ENCODE measurements around the gene C19orf44. TPM values are rescaled to one million over a fixed set of nuclear protein-coding genes. Genes with fewer than 3 reads are reported as not detected.

The C19orf44 gene
- total and polyA plus RNA-seq, 12 donors = 1.6 to 4.1 (median 3.1) TPM

DNA sequence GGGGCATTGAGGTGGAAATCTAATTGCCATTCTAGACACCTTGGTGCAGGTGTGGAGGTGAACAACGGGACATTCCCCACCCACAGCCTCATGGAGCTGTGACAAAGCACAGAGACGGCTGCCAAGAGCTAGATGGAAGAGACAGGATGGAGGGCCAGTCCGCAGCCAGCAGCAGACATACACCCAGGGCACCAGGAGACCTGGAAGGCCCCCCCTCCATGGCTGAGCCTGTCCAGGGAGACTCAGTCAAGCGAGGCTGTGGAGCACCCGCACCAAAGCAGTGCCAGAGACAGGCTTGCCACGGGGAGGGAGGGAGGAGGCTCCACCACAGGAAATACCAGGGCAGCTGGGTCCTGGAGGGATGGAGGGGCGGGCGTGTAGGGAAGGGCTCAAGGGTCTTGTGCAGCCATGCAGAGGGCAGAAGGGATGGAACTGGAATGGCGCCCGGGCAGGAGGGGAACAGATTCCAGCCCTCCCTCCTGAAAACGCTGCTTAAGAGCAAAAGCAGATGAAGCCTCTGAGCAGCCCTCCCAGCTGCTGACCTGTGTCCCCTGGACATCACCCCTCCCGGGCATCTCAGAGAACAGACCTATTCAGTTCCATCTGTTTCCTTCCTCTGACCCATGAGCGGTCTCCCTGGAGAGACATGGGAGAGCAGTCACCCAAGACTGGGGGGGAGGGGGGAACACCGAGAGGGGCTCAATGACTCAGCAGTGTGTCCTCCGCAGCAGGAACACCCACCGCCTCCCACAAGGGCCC, 38.8 kb upstream of the C19orf44 start:
- H3K9me3 ChIP-seq = no peaks in the 10 kb centered on the region
- TF ChIP-seq, protein P1, sequence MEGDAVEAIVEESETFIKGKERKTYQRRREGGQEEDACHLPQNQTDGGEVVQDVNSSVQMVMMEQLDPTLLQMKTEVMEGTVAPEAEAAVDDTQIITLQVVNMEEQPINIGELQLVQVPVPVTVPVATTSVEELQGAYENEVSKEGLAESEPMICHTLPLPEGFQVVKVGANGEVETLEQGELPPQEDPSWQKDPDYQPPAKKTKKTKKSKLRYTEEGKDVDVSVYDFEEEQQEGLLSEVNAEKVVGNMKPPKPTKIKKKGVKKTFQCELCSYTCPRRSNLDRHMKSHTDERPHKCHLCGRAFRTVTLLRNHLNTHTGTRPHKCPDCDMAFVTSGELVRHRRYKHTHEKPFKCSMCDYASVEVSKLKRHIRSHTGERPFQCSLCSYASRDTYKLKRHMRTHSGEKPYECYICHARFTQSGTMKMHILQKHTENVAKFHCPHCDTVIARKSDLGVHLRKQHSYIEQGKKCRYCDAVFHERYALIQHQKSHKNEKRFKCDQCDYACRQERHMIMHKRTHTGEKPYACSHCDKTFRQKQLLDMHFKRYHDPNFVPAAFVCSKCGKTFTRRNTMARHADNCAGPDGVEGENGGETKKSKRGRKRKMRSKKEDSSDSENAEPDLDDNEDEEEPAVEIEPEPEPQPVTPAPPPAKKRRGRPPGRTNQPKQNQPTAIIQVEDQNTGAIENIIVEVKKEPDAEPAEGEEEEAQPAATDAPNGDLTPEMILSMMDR (IDR thresholded peaks at IDR 0.05) = no peak
- intact Hi-C loops (cut with DNase I) = no loop called here
- H3K4me1 ChIP-seq = peaks cover 28 to 99% (median 76%) of the 10 kb centered on the region in 9 donors
- ATAC-seq (peak; percentile 22 to 58 (median 42)), DNase-seq (peak; percentile 38 to 66)
- H3K27me3 ChIP-seq = no peaks in the 10 kb centered on the region
- peak overlapping the region; percentile 66 to 90 (median 72) for H3K27ac ChIP-seq
- 7 to 13% methylated on average over 15 to 16 of the region's 16 CpGs for WGBS, 2 donors
- peak overlapping the region in 6 of 10 donors; percentile 10 to 24 (median 18) for H3K4me3 ChIP-seq
- H3K36me3 ChIP-seq = no peaks in the 10 kb centered on the region

DNA sequence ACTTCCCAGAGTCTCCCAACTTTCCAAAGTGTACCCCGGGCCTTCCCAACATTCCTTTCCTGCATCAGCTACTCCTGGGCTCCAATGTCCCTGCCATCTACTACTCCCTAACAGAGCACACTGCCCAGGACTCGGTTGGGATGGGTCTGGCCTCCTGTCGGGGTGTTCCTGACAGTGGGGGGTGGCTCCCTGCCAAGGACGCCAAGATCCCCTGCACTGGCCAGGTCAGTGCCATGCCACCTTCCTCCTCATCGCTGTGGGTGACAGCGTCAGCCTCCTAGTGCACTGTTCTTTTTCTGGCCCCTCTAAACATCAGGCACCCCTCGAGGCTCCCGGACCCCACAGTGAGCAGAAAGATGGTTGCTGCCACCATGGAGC, 38.3 kb upstream of the C19orf44 start:
- H3K27ac ChIP-seq = peak overlapping the region; percentile 66 to 90 (median 72)
- 35 to 37% methylated on average over 8 of the region's 8 CpGs for WGBS, 2 donors
- TF ChIP-seq, protein P1 (IDR thresholded peaks at IDR 0.05) = no peak
- intact Hi-C loops (cut with DNase I) = no loop called here
- DNase-seq (peak in 1 of 2 donors; percentile 50), ATAC-seq (peak in 7 of 8 donors; percentile 3 to 69 (median 16))
- peak overlapping the region in 1 of 10 donors; percentile 10 for H3K4me3 ChIP-seq
- no peaks in the 10 kb centered on the region for H3K27me3 ChIP-seq
- H3K9me3 ChIP-seq = no peaks in the 10 kb centered on the region
- H3K4me1 ChIP-seq = peaks cover 31 to 99% (median 82%) of the 10 kb centered on the region in 9 donors
- no peaks in the 10 kb centered on the region for H3K36me3 ChIP-seq

DNA sequence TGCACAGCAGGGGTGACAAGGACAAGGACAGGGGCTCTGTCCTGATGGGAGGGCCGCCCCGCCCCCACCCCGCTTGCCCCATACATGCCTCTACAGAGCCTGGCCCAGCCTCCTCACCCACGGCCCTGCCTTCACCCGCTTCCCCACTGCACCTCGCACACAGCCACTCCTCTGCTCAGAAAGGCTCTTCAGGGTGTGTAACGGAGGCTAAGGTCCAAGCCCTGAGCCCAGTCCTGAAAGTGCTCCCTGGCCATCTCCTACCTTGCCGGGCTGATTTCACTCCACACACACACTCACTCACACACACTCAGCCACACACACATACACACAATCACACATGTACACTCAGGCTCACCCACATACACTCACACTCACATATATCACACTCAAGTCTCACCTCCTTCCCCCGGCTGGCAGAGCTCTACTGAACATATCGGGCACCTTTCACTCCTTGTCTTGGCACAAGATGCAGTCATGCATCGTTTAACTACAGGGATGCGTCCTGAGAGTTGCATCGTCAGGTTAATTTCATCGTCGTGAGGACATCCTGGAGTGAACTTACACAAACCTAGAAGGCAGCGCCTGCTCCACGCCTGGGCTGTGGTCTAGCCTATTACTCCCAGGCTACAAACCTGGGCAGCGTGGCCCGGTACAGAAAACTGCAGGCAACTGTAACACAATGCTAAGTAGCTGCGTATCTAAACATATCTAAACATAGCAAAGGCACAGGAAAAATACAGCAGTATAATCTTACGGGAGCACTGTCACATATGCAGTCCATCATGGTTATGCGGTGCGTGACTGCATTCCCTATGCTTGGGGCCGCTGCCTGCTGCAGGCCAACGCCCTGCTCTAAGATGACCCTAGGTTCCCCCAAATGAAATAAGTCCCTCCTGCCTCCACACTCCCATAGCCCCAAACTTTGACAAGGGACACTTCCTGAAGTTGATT, 37.5 kb upstream of the C19orf44 start:
- no peak for DNase-seq
- TF ChIP-seq, protein P1 (IDR thresholded peaks at IDR 0.05) = no peak
- intact Hi-C loops (cut with DNase I) = no loop called here
- Histone ChIP-seq H3K4me3 (no peak overlapping the region), H3K4me1 (peaks cover 38 to 99% (median 86%) of the 10 kb centered on the region in 9 donors), H3K9me3 (no peaks in the 10 kb centered on the region), H3K27me3 (no peaks in the 10 kb centered on the region), H3K36me3 (no peaks in the 10 kb centered on the region), H3K27ac (peak overlapping the region; percentile 66 to 90 (median 72))
- WGBS, 2 donors = 73 to 76% methylated on average over 25 of the region's 25 CpGs
- peak in 4 of 8 donors; percentile 10 to 29 (median 16) for ATAC-seq

DNA sequence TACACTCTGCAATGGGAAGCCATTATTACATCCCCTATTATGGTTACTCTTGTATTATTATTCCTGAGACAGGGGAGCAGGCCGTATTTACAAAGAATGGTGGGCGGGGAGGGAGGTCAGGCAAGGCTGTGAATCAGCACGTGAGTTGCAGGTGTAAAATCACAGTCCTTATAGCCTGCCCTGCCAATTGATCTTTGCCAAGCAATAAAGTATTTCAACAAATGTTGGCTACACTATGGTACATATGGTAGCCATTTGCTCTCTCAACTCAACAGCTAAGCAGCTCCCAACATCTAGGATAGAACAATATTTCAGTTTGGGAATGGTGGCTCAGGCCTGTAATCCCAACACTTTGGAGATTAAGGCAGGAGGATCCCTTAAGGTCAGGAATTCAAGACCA, 36.5 kb upstream of the C19orf44 start:
- H3K4me1 ChIP-seq = peaks cover 32 to 98% (median 84%) of the 10 kb centered on the region in 9 donors
- intact Hi-C loops (cut with DNase I) = no loop called here
- DNase-seq (no peak), ATAC-seq (no peak)
- no peaks in the 10 kb centered on the region for H3K27me3 ChIP-seq
- H3K9me3 ChIP-seq = no peaks in the 10 kb centered on the region
- H3K36me3 ChIP-seq = peaks cover 0 to under 1% (median 0%) of the 10 kb centered on the region in 9 donors
- 92 to 94% methylated on average over 3 of the region's 3 CpGs for WGBS, 2 donors
- TF ChIP-seq, protein P1 (IDR thresholded peaks at IDR 0.05) = no peak
- no peak overlapping the region for H3K4me3 ChIP-seq
- peak overlapping the region in 7 of 10 donors; percentile 15 to 92 (median 73) for H3K27ac ChIP-seq

All from heart right ventricle (tissue), 16 donors.